ENCODE results near the gene HASPIN.
A peak's percentile ranks its signal among the peaks of the same experiment; 100 is the strongest.

HASPIN gene

GRCh38 chr17:3735515-3735914, 11.8 kb downstream of the HASPIN start:
- no peak for DNase-seq (ENCODE audit: low read depth in 2 of 2)

- DNase-seq (ENCODE audit: low read depth in 2 of 2), result peak; percentile 62 to 70
These were observed 15.0 kb downstream of the HASPIN start for GRCh38 chr17:3738562-3739295.

DNA sequence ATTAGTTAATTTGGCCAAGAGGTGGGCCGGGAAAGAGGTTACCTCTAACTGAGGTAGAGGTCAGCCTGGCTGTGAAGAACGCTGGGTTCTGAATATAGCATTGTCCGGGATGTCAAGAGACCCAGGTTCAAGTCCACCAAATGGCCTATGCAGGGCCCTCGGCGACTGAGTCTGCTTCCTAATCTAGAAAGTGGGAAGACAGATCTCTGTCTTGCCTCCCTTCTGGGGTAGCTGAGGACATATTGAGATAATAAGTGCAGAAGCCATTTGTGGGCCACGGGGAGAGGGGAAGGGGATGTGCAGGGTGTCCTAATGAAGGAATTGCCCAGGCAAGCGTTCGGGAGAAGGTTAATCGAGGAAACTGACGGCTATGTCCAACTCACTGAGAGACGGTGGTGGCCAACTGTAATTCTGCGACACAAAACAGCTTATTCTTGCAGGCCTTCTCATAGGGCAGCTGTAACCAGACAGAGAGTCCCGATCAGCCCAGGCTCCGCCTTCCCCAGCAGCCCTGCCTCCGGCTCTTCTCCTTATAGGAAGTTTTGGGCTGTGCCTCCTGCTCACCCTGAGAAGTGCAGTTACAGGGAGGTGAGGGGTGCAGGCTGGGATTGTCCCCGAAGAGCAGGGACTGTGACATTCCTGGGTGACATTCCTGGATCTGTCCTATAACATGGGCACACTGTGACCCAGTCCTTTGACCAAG, 15.9 kb downstream of the HASPIN start:
- DNase-seq (ENCODE audit: low read depth in 2 of 2), result no peak

GRCh38 chr17:3740611-3741073, 16.9 kb downstream of the HASPIN start:
- DNase-seq (ENCODE audit: low read depth in 2 of 2), result no peak

GRCh38 chr17:3744014-3744413, 20.3 kb downstream of the HASPIN start:
- DNase-seq (ENCODE audit: low read depth in 2 of 2), result no peak

GRCh38 chr17:3745071-3745470, 21.4 kb downstream of the HASPIN start:
- no peak for DNase-seq (ENCODE audit: low read depth in 2 of 2)

GRCh38 chr17:3747805-3748204, 24.1 kb downstream of the HASPIN start:
- no peak for DNase-seq (ENCODE audit: low read depth in 2 of 2)

DNA sequence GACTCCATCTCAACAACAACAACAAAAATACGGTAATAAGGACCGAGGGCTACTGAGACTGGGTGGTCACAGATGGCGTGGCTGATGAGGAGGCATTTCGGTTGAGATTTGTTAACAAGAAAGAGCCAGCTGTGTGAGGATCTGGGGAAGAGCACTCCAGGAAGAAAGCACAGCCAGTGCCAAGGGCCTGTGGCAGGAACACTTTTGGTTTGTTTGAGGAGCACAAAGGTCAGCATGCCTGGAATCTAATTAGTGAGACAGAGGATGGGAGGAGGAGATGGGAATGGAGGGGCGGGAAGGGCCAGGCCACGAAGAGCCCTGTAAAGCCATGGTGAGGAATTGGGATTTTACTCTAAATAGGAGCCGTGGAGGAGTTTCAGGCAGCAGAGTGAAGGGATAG, 24.9 kb downstream of the HASPIN start:
- no peak for DNase-seq (ENCODE audit: low read depth in 2 of 2)

DNA sequence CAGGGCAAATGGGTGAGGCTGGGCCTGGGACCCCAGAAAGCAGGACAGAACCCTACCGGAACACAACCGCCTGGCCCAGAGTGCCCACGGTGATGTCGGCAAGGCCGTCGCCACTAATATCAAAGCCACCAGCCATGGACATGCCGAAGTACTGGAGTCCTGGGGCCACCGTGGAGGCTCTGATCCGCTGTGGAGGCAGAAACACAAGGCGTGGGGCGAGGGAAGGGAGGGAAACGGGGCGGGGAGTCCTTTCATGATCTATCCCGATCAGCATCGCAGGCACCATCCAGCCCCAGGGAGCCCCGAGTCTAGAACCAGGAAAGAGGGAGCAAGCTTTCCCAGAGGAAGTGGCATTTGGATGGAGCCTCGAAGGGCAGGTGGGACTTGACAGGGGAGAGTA, 26.6 kb downstream of the HASPIN start:
- no peak for DNase-seq (ENCODE audit: low read depth in 2 of 2)

GRCh38 chr17:3750926-3751325, 27.2 kb downstream of the HASPIN start:
- DNase-seq (ENCODE audit: low read depth in 2 of 2), result no peak

DNA sequence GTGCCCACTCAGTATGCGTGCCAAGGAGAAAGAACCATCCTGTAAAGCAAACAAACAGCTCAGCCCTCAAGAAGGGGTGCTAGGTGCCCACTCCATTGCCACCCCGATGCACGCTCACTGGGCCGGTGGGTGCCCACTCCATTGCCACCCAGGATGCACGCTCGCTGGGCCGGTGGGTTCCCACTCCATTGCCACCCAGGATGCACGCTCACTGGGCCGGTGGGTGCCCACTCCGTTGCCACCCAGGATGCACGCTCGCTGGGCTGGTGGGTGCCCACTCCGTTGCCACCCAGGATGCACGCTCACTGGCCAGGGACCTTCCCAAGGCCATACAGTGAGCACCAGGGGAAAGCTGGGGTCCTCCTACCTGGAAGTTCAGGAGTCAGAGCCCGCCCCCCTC, 28.1 kb downstream of the HASPIN start:
- no peak for DNase-seq (ENCODE audit: low read depth in 2 of 2)

DNA sequence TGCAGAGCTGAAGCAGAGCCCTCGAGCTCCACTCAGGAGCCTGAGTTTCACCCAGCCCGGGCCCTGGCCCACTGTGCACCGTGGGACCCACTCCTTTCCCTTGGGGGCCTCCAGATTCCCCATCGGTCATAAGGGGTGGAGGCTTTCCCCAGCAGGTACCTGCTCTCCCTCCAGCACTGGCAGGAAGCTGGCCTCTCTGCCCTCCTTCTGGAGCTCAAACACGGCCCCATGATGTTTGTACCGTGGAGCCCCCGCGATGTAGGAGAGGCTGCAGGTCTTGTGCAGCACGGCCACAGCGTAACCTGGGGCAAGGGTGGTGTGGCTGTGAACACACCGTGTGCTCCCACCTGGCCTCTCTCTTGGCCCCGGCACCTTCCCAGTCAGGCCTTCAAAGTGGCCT, 29.9 kb downstream of the HASPIN start:
- DNase-seq (ENCODE audit: low read depth in 2 of 2), result no peak

DNA sequence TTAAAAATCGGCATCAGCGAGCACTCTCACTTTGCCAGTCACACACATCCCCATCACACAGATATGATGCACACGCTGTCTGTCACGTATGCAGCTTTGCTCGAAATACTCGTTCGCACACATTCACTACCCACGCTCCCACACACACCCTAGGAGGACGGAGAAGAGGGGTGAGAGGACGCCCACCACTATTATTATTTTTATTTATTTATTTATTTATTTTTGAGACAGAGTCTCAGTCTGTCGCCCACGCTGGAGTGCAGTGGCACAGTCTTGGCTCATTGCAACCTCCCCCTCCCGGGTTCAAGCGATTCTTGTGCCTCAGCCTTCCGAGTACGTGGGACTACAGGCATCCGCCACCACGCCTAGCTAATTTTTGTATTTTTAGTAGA, 30.4 kb downstream of the HASPIN start:
- no peak for DNase-seq (ENCODE audit: low read depth in 2 of 2)

DNA sequence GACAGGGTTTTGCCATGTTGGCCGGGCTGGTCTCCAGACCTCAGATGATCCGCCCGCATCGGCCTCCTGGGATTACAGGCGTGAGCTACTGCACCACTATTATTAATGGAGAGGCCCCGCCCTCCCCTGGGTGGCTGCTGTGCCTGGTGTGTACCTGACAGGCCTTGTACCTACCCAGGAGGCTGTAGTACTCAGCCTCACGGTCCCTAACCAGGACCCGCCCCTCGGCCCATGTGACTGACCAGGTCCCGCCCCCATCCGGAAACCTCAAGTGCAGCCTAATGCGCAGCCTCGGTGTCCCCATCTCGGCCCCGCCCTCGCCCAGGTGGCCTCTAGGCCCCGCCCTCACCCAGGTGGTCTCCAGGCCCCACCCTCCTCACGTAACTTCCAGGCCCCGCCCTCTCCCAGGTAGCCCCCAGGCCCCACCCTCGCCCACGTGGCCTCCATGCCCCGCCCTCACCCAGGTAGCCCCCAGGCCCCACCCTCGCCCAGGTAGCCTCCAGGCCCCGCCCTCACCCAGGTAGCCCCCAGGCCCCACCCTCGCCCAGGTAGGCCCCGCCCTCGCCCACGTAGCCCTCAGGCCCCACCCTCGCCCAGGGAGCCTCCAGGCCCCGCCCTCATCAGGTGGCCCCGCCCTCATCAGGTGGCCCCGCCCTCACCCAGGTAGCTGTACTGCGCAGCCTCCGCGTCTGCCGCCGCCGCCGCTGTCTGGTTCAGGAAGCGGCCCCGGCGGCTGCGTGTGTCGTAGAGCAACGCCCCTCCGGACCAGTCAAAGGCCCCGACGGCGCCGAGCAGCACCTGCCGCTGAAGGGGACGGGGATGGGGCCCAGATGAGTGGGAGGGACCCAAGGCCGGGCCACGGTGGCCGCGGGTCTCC, 31.0 kb downstream of the HASPIN start:
- peak in 1 of 2 donors; percentile 56 for DNase-seq (ENCODE audit: low read depth in 2 of 2)

DNA sequence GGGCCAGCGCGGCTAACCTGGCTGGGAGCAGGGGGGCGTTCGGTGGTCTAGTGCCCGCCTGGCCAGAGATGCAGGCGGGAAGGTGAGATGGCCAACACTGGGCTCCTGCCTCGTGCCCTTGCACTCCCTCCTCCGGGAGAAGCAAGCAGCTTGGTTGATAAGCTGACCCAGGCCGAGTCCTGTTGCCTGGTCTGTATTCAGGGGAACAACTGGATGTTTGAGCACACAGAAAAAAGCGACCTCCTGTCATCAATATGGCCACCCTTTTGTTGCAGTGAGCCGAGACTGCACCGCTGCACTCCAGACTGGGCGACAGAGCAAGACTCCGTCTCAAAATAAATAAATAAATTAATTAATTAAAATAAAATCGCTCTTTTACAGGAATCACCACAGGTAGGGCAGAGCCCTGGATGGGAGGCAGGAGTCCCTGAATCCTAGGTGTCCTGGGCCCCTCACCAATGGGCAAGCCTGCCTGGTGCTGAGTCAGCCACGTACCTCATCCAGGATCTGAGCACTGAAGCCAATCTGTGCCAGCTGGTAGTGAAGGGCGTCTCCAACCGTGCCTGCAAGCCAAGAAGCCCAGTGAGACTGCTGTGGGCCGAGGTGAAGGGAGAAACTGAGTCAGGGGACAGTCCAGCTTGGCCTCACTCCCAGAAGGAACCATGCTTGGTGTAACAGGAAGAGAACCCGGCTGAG, 31.8 kb downstream of the HASPIN start:
- DNase-seq (ENCODE audit: low read depth in 2 of 2), result no peak

- DNase-seq (ENCODE audit: low read depth in 2 of 2), result no peak
These were observed 36.0 kb downstream of the HASPIN start for GRCh38 chr17:3759597-3760216.

DNA sequence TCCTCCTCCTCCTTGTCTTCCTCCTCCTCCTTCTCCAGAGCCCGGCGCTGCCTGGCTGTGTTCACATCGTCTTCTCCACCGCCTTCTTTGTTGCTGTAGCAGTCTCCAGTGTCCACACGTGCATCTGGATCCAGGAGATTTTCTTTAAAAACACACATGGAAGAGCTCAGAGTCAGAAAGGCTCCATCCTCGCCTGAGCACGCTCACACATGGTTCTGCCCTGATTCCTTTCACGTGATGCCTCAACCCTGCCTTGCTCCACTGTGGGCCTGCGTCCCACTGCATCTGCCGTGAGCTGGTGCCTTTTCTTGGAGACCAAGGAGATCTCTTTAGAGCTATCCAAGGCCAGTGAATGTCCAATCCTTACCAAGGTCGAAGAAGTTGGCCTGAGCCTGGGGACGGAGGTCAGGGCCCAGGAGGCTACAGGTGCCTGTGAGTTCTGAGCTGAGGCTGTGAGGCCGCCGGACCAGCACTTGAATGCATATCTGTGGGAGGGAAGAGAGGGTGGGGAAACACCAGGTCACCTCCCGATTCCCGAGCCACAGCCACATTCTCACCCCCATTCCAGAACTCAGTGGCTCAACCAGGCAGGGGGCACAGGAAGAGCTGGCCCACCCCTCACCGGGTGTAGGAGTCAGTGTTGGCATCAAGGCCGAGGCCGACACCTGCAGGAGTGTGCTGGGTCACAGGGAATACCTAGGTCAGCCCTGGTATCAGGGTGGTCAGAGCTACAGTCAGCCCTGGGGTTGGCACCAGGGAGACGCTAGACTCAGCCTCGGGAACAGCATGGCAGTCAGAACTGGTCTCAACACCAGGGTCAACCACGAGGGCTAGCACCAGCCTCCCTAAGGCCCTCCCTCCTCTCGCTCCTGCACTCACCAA, 37.6 kb downstream of the HASPIN start:
- no peak for DNase-seq (ENCODE audit: low read depth in 2 of 2)

DNA sequence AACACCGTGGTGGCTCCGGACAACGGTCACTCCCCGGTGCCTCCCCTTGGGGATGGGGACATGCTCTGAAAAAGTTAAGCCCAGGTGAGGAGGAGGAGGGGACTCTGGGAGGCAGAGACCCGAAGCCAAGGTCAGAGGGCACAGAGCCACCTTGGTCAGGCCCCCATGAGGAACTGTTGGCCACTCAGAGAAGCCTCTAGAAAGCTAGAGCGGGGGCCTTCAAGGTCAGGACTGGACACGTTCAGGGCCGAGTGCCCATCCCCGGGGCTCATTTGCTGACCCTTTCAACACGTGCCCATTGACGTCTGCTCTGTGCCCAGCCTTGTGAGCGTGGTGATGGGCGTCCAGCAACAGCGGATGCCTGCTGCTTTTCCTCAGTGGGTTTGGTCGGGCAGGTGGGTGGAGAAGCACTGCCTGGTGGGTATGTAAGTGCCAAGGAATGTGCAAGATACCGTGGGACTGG, 38.2 kb downstream of the HASPIN start:
- no peak for DNase-seq (ENCODE audit: low read depth in 2 of 2)

DNA sequence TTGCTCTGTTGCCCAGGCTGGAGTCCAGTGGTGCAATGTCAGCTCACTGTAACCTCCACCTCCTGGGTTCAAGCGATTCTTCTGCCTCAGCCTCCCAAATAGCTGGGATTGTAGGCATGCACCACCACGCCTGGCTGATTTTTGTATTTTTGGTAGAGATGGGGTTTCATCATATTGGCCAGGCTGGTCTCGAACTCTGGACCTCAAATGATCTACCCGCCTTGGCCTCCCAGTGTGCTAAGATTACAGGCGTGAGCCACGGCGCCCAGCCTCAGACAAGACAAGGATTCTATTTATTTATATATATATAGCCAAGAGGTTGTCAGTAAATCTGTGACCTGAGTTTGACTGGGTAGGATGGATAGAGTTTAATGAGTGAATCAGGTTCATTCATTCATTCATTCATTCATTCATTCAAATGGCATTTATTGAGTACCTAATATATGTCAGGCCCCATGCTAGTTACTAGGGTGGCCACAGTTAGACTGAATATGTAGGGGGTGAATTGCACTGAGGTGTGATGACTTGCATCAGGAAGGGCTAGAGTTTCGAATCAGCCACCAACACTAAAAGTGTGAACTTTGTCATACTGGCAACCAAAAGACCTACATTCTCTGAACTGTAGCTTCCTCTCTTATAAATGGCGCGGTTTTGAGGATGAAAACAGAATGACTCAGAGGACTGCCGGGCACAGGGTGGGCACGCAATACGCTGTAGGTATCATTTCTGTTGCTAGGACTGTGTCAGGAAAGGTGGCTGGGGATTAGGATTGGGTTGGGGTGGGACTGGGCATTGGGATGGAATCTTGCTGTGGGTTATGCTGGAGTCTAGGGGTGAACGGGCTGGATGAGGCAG, 39.4 kb downstream of the HASPIN start:
- DNase-seq (ENCODE audit: low read depth in 2 of 2), result no peak

Measured in activated CD8-positive, alpha-beta memory T cell treated with anti-CD3 and anti-CD28 coated beads for 4 hours (primary cell).